ENCODE data around the gene FRA10AC1.
"Not testable (repeated sequence)": the region's sequence is repeated elsewhere in the genome, so short reads cannot be mapped to it uniquely, and the experiment has no call there.

The FRA10AC1 gene

DNA sequence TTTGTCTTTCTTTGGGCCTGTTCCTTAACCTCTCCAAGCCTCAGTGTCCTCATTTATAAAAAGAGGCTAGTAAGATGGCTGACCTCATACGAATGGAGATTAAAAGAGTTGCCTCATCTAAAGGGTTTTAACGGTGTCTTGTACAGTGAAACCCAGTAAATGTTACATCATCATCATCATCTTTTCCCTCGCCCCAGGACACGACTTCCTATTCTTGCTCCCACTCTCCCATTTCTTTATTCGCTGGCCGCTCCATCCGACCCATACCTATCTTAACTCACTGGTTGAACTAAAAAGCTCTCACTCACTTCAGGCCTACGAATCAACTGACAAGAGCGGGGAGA, 554 bp downstream of the FRA10AC1 start:
- DNase-seq, result no peak

DNA sequence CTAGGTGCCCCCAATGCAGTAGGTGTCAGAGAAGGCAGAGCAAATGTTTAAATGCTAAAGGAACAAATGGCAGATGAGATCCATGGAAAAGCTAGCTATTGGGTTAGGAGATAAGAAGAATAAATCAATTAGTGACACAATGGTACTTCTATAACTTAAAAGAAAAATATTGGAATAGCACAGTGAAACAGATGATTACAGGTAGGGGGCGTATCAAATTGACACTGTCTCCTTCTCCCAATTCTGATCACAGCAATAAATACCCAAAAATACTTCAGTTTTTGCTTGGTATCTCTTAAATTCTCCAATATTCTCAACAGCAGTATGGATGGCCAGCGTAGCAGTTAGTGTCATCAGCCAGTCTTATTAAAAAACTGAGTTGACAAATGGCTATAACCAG, 5.2 kb downstream of the FRA10AC1 start:
- no peak for DNase-seq

DNA sequence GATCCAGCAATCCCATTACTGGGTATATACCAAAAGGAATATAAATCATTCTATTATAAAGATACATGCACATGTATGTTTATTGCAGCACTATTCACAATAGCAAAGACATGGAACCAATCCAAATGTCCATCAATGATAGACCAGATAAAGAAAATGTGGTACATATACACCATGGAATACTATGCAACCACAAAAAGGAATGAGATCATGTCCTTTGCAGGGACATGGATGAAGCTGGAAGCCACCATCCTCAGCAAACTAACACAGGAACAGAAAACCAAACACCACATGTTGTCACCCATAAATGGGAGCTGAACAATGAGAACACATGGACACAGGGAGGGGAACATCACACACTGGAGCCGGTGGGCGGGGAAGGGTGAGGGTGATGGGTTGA, 5.8 kb downstream of the FRA10AC1 start:
- DNase-seq, result not testable (repeated sequence)

DNA sequence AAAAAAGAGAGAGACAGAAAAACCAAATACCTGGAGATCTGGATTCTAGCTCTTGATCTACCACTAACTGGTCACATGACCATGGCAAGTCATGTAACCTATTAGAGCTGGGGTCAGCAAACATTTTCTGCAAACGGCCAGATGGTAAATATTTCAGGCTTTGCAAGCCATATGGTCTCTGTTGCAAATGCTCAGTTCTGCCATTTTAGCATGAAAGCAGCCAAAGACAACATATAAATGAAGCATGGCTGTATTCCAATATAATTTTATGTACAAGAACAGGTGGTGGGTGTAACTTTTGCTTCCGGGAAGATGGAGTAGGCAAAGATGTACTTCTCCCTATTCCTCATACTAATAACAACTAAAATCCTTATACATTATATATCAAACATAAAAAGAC, 6.7 kb downstream of the FRA10AC1 start:
- no peak for DNase-seq

DNA sequence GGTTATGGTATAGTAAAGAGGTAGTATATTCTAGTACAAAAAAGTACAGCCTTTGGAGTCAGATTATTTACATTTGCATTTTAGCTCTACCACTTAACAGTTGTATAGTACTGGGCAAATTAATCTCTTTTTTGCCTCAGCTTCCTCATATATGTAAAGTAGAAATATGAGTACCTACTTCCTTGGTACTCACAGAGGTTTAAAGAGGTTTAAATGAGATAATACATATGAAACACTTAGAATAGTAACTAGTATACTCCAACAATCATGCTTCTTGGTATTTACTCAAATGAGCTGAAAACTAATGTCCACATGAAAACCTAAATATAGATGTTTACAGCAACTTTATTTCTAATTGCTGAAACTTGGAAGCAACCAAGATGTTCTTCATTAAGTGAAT, 14.7 kb downstream of the FRA10AC1 start:
- DNase-seq, result no peak

DNA sequence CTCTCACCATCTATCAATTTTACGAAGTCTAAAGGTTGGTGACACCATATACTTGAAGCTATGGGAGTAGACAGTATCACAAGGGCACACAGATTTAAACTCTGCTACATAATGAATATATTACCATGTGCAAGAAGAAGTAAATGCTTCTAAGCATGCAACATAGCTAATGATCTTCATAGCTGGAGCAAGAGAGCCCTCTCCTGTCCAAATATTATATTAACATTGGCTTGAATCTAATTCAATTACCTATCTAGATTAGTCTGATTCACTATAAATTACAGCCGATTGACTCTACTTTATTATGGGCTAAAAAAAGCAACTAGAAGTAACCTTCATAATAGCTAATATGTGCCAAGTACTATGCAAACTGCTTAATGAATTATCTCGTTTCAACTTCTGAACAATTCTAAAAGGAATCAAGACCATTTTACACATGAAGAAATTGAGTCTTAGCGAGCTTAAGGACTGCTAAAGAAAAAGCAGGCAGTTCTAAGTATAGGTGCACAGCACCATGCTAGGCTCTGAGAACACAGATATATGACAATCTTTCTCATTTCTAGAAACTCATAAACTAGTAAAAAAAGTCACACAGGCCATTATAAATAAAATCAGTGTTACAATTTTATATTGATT, 21.9 kb downstream of the FRA10AC1 start:
- DNase-seq, result peak; percentile 13

DNA sequence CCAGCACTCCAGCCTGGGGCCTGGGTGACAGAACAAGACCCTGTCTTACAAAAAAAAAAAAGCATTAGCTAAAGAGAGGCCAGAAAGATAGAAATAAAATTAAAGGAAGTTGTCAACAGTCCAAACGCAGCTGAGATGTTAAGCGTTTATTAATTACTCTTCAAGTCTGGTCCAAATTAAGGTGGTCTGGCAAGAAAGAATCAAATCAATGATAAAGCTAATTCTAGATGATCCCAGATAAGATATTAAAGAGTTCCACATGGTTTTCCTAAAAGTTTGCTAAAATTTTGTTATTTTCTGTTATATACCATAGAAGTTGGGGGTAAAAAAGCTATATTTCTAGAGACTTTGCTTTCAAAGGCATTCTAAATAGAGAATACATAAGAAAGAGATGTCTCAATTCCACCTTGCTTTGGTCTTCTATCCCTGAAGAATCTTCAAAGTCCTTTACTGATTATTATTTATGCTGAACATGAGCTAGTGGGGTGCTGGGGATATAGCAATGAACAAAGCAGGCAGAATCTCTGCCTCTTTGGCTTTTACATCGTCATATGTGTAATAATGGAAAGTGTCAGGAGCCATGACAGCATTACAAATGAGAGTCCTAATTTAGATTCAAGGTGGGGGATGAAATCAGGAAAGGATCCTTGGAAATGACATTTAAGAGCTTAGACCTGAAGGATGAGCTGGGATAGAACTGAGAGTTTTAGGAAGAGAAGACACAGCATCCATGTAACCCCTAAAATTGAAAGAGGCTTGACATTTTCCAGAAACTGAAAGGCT, 23.4 kb downstream of the FRA10AC1 start:
- DNase-seq, result no peak

DNA sequence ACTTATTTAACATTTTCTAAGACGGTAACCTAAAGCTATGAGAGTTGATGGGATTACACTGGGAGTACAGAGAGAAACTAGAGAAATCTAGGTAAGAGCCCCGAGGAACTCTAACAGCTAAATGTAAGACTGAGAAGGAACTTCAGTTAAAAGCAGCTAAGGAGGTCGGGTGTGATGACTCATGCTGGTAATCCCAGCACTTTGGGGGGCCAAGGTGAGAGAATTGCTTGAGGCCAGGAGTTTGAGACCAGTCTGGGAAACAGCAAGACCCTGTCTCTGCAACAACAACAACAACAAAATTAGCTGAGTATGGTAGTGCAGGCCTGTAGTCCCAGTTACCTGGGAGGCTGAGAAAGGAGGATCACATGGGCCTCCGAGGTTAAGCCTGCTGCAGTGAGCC, 24.0 kb downstream of the FRA10AC1 start:
- no peak for DNase-seq

DNA sequence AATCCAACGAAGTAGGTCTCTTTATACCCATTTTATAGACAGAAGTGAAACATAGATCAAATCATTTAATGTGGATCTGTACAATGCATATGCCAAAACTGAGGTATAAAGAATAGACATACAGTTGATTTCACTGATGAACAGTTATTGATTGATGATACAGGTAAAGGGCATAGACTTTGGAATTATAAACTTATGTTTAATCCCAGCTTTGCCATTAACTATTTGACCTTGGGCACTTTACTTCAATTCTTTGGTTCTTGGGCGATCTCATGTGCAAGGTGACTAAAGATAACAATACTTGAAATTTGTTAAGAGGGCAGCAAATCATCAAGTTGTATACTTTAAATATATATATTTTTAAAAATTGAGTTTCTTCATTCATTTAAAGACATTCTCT, 28.6 kb downstream of the FRA10AC1 start:
- DNase-seq, result no peak

DNA sequence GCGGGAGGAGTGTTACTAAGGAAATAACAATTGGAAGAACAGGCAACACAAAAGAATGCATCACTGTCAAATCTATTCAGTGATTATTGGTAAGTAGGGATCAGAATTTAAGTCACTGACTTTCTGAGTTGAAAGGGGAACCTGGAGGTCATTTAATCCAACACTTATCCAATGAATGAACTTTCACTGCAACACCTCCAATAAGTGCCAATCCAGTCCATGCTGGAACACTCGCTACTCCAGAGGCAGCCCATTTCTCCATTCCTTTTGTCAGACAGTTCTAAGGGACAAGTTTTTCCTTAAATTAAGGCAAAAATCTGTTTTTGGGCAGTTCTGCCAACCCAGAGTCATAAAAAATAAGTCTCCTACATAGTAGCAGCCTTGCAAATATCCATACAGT, 29.5 kb downstream of the FRA10AC1 start:
- DNase-seq, result no peak

DNA sequence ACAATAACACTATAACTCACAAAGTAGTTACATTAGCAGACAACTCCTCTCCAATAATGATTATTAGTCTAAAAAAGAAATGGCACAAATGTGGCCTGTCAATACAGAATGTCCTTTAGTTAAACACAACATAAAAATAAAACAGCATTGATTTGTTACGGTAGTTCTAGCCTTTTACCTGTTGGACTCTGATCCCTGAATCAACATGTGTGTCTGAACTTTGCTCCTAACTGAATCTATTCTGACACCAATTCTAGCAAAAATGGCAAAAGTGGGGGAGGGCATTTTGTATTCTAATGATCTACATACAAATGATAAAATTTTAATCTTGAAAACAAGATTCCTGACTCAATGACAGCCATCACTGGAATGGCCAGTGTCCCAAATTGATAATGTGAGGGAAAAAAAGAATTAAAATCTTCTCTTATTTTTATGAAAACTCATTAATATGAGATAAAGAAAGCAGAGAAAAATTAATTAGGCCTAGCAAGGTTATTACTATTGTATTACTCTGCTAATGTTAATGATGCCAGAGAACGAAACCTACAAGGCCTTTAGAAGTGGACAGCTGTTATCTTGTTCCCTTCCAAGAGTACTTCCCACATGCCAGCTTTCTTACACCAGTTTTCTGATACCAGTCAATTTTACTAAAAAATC, 30.2 kb downstream of the FRA10AC1 start:
- no peak for DNase-seq

DNA sequence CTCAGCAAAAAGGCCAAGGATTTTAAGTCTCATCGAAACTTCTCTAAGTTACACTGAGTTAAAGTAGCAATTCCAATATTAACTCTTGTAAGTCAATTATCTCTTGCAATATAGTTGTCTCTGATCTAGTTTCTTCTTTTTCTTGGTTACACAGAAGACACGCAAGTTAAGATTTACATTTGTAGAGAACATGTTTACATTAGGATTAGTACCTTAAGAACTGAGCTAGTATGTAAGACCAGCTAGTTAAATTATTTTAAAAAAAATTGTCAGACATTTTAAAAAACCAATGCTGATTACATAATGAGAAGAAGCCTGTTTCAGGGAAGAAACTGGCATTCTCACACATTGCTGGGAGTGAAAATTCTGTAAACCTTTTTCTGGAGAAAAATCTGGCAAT, 31.4 kb downstream of the FRA10AC1 start:
- no peak for DNase-seq

DNA sequence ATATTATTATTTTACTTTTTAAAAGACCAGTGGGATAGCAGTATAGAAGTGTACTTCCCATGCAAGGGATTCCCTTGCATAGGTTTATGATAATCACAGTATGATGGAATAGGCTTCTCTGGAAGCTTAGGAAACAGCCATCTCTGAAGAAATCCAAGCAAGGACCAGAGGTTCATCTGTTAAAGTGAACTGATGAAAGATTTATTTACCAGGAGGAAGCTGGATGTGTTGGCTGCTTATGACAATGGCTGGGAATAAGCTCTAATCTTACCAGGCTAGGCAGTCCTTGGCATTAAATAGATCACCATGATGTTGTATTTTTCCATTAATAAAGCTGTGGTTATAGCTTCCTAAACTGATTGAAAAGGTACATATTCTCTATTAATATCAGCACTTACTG, 32.0 kb downstream of the FRA10AC1 start:
- DNase-seq, result no peak

DNA sequence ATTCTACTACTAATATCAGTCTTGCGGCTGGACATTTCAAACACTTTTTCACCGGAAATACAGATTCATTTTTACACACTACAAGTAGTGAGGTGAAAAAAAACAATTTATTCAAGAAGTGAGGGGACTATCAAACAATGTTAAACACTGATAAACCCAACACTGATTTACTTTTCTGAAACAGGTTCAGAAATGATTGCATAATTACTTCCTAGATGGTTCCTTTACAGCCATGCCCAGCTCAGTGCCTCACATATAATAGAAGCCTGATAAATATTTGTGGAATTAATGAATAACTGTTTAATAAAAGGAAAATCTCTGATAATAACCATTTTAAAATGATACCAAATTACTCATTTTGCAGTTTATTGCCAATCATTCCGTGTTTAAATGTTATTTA, 34.6 kb downstream of the FRA10AC1 start:
- DNase-seq, result no peak

DNA sequence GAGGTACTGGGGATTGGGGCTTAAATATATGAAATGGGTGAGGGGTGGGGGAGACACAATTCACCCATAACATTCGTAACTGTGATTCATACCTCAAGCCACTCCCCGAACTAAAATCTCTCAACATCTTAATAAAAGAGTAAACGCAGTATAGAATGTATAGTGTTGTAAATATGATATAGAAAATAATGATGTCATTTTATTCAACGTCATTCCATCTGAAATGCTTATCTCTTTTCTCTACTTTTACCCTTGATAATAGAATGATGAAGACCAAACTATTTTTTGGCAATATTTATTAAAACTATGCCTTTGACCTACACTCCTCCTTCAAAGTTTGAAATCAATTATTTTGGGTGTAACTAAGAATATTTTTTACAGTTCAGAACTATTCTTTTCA, 36.4 kb downstream of the FRA10AC1 start:
- DNase-seq, result no peak

DNA sequence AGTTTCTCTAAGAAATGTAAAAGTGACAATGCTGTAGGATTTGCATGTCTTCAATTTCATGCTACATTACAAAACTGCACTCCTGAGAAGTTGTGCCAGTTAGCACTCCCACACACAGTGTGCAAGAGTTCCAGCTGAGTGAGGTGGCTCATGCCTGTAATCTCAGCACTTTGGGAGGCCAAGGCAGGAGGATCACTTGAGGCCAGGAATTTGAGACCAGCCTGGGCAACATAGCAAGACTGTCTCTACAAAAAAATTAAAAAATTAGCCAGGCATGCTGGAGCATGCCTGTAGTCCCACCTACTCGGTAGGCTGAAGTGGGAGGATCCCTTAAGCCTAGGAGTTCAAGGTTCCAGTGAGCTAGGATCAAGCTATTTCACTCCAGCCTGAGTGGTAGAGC, 44.6 kb downstream of the FRA10AC1 start:
- DNase-seq, result no peak

DNA sequence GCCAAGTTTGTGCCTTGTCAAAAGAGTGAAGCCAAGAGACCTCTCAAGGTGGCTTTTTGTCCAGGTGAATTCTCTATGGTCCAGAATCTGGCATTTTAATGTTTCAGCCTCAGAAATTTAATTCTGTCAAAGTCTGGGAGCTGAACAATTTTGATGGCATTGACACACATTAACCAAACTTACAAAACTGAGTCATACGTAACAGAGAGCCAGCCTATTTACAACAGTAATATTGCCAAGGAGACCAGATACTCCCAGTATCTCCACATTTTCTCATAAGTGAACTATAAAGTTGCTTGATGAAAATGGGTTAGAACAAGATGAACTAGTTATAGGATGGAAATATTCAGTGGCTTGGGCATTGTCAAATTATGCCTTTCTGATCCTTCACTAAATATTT, 46.2 kb downstream of the FRA10AC1 start:
- DNase-seq, result no peak

DNA sequence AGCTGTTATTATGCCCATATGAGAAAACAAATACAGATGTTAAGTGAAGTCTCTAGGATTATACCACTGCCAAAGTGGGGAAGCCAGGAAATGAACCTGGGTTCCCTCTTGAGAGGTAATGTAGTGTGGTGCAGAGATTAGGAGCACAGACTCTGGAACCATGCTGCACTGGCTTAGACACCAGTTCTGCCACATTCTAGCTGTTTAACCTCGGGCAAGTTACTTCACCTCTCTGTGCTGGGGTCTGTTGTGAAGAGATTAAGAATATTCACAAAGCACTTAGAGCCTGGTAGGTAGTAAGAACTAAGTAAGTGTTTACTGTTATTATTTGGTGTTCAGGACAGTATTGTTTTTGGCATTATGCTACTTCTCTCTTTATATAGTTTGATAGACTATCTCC, 48.2 kb downstream of the FRA10AC1 start:
- no peak for DNase-seq

DNA sequence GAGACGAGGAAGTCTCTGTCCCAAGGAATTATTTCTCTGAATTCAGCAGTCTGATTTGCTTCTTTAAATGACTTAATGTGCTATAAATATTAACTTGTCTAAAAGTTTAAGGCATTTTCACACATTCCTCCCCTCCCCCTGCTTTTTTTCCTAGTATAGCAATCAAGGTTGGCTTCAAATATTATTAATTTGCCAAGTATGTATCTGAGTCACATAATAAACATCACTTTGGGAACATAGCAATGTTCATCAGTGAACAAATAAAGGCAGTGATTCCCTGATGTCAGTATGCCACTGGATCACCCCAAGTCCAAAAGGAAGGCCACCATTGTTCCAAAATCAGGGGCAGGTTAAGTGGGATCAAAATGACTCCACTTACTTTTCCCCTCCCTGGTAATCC, 49.5 kb downstream of the FRA10AC1 start:
- no peak for DNase-seq

DNA sequence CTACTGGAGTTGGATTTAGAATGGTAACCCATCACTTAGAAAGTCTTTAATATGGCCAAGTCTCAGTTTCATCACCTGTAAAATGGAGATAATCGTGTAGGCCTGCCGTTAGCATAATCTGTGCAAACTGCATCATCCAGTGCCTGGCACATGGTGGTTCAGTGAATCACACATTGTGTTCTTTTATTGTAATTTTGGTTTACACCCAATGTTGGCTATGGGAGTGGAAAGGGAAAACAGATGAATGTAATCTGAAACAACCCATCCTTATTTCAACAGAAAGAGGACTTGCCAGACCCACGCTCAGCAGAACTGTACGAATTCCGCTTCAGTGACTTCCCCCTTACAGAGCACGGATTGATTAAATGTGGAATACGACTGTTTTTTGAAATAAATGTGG, 62.6 kb downstream of the FRA10AC1 start:
- DNase-seq, result no peak

DNA sequence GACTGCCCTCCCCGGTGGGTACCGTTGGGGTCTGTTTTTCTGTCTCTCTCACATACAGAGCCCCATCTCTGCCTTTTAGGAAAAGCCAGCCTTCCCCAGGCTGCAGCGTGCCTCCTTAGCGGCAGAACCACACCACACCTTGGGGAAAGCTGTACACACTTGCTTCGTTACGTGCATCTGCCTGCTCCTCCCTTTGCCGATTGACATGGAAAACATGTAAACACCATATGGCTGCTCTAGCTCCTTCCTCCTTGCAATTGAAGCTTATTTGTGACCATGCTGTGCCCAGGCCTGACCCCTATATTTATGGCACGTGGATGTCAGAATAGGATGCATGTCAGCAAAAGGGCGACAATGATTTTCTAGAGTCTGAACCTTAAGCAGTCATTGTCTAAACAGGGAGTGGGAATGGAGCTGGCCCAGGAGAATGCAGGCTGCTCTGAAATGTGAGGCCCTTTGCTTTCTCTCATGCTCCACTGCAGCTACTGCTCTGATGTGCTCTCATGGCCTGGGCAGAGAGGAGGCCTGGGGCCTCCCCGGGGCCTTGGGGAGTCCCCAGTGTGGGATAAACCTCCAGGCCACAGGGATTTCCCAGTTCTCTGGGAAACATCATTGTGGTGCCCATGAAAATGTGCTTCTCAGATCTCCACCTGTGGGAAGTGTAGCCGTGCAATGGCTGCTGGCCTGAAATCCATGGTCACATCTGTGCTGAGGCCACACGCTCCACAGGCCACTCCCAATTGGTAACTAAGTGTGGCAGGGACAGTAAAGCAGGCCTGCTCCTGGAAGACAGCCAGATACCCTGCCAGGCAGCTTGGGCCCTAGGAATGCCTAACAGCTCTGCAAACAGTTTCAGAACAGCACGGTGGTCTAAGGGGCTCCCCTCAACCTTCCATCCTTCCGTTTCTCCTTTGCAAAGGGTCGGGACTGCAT, 71.5 kb downstream of the FRA10AC1 start:
- DNase-seq, result no peak

DNA sequence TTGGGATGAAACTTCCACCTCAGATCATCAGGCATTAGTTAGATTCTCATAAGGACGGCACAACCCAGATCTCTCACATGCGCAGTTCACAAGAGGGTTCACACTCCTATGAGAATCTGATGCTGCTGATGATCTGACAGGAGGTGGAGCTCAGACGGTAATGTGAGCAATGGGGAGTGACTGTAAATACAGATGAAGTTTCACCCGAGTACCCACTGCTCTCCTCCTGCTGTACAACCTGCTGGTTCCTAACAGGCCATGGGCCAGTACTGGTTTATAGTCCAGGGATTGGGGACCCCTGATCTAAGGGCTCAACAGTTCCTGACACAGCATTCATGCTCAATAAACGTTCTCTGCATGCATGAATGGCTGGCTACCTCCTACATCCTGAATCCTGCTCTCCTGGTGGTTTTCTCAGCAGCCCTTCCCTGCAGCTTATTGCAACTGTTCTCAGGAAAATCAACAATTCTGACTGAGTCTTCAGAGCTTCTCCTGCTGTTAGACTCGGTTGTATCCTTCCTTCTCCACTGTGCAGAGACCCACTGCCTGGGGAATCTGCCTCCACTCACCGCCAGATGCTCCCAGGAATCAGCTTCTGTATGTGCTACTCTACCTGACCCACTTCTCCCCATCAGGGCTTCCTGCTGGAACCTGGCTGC, 72.6 kb downstream of the FRA10AC1 start:
- DNase-seq, result no peak

DNA sequence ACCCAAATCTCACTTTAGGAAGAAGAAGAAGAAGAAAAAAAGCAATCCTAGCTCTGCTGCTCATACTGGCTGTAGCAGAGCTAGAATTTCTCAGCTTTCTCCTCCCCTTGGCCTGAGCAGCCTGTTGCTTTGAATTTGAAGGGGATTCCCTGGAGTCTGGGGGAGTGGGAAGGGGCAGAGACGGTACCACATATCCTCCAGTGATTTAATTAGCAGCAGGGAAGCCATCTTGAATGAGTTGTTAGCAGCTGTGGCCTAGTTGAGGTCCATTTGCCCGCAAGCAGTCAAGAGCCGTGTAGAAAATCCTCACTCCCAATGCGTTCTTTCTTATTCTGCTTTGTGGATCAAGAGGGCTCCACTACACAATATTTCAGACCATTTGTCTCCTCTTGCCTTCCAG, 73.5 kb downstream of the FRA10AC1 start:
- DNase-seq, result no peak

Measured in NCI-H1105 (cell line).